Stimulated activated CD8-positive, alpha-beta memory T cell treated with anti-CD3 and anti-CD28 coated beads, Interleukin-15, amount 100 ng/mL, for 4 hours (primary cell): ENCODE measurements around the gene HOXA13.

Experiments
- DNase-seq, 2 donors: peaks; one replicate each; pipeline ENCODE4 v3.0.0-alpha.2; 2020; ENCODE audit warnings: low read depth in 2 of 2

The HOXA13 gene

DNA sequence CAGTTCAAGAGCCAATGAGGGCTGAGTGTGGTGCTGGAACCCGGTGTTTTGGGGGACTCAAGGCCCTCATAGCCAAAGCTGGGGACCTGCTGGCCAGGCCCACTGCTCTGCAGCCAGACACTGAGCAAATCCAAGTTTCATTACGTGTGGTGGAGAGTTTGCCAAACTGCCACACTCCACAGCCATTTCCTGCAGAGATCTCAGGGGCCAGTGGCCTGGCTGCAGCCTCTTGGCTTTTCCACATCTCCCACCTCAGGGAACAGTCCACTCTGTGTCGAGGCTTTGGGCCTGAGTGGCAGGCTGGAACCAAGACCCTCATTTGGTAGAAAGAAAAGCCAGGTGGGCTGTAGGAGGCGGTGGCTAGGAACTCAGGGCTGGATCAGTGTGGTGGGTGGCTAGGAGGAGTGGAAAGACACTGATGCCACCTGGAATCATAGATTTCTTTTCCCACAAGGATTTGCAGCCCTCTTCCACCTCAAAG is 18.1 kb downstream of the HOXA13 start:
- no peak for DNase-seq

DNA sequence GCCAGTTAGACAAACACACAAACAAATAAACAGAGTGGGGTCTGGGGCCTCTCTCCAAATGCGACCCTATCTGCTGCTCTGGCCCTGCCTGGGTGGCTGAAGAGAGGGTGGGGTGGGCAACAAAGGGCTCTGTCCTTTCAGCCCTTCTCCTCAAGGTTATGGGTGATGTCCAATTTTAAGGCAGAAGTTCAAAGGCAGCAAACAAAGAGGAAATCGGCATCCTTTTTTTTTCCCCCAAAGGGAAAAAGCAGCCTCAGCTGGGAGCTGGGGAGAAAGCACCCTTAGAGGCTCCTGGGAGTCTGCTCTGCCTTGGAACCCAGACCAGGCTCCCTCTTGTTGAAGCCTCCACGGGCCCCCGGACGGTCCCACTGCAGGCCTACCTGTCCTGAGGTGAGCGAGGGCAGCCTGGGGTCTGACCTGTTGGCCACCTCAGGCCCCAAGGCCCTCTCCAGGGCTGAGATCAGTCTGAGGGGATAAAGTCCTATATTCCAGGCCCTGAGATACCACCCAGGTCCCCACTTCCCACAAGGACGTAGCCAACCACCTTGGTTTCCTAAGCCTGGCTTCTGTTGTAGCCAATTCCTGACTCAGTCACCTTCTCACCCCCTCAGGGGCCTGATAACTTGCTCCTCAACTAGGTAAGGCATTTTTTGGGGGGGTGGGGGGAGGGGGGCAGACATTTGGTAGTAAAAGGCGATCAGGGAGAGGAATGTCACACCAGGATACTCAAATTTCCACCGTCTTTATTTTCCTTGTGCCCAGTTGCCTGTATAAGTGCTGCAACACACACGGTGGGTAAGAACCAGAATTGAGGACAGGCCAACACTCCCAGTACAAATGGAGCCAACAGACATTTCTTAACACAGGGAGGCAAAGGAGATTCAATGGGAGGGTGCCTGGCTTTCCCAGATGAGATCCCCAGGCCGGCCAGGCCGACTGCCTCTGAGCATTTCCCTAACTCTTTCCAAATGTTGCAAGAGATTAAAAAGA is 19.2 kb downstream of the HOXA13 start:
- no peak for DNase-seq

DNA sequence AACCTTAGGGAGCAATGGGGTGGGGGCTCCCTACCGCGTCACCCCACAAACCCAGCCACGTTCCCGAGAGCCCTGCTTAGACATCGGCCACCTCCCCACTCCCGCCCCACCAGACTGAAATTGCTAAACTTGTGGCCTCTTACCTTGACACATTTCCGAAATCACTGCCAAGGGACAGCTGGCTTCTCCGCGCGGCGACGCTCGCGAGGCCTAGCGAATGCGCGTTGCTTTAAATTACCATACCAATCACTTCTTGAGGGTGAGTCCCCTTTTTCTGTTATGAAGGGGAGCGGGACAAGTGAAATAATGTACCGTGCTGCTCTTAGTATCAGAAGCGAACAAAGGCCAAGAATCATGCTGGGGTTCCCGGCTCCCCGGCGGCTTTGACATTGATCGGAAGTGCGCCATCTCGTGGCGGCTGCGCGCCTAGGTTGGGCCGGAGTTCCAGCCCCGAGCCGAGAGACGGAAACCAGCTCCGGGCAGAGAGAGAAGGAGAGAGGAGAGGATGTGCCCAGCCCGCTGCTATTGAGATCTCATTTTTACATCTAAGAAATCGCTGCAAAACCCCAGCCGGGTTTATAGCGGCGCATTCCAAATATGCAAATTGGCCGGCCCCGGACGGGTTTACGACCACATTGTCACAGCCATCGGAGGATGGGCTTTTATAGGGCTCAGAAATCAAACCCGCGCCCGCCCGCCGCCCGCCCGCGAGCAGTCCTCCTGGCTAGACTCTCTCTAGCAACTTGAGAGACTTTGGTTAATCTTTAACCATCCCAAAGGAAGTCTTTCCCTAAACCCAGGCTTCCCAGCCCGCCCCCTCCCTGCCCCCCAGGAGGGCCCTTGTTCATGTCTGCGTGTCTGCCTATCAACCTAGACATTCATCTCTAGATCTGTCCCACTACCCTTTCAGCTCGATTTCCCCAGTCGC is 20.1 kb downstream of the HOXA13 start:
- DNase-seq = no peak

DNA sequence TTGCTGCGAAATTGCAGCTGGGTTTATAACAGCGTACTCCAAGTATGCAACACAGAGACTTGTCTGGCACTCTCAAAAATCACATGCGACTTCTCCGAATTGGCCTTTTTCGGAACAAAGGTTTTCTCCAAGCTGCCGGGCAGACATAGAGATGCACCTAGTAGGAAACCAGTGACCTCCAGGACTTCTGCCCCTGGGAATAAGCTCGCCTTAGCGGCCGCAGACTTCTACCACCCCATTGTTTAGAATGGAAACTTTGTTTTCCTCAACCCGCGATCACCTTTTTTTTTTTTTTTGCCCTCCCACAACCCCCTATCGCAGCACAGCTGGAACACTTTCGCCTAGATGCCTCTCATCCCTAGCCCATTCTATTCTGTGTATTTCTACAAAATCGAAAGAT is 20.9 kb downstream of the HOXA13 start:
- DNase-seq = no peak

DNA sequence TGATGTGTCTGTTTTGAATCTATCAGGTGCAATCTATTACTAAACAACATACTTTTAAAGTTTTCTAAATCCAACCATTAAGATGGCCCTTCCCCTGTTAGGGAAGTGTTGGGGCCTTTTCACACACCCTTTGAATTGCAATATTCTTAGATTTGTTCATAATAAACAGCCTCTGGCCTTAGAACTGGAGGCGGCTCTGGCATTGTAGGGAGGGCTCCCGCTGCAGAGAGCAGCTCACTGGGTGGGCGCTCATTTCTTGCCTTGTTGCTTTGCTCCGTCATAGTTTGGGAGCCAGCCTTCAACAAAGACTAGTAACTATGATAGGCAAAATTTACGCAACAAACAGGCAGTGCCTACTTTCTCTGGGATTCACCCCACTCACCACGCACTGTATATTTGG is 21.5 kb downstream of the HOXA13 start:
- DNase-seq = no peak

DNA sequence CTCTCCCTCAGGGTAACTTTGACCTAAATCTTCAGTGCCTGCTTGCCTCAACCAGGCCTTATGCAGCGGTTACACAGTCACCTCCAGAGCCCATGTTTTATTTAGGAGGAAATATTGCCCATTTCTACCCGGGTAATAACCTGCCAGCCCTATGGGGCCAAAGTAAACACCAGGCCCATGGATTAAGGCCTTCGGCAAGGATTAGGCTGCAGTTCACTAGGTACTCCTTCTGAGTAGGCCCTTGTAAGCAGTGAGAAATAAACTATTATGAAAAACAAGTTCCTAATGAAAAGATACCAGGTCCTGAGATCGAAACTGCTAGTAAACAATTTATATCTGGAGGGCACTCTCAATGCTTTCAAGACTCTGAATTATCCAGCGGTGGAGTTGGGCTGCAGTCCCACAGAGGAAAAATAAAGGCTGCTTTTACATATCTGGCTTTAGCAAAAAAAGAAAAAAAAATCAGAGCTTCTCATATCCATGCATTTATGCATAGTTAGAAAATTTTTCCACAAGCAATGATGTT is 22.0 kb downstream of the HOXA13 start:
- no peak for DNase-seq

DNA sequence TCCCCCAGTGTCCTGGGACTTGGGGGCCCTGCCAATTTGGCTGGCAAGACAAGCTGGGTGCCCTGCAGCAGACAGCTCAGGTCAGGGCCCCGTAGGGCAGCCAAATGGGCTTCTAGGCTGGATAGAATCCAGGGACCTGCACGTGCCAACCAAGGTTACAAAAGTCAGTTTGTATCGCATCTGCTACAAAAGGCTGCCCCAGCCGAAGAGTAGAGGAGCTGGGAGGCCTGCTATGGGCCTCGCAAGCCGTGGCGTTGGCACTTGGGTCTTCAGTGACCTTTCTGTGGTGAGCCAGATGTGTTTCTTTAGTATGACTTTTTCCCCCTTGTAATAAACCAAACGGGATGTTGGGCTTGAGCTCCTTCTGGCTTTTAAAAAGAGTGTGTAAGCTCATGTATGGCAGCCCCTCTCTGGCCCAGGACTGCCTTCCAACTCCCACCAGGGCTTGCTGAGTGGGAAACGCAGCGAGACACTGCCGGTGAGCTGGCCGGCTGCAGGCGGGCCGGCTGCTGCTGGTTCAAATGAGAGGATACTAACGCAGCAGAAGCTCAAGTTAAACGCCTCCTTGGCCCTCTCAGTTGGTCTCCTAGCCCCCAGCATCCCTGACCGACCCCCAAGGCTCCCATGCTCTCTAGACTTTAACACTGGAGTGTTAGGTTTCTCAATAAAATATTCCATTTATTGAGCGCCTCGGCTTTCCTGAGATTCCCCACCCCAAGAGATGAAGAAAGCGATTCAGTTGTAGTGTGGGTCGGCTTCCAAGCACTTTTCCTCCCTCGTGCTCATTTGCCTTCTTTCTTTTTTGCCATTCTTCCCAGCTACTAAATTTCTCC is 22.7 kb downstream of the HOXA13 start:
- DNase-seq = no peak

DNA sequence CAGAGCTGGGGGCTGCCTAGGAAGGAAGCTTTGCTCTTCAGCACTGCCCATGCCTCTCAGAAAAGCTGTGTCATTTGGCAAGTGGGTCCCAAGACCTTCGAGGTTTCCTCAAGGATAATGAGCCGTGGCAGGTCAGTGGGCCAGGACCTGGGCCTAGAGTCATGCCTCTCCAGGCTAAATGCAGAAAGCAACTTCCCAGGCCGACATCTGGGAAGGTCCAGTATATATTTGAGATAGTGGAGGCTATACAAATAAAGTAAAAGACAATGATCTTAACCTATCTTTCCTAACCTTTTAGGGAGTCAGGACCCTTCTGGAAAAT is 23.4 kb downstream of the HOXA13 start:
- DNase-seq = no peak

DNA sequence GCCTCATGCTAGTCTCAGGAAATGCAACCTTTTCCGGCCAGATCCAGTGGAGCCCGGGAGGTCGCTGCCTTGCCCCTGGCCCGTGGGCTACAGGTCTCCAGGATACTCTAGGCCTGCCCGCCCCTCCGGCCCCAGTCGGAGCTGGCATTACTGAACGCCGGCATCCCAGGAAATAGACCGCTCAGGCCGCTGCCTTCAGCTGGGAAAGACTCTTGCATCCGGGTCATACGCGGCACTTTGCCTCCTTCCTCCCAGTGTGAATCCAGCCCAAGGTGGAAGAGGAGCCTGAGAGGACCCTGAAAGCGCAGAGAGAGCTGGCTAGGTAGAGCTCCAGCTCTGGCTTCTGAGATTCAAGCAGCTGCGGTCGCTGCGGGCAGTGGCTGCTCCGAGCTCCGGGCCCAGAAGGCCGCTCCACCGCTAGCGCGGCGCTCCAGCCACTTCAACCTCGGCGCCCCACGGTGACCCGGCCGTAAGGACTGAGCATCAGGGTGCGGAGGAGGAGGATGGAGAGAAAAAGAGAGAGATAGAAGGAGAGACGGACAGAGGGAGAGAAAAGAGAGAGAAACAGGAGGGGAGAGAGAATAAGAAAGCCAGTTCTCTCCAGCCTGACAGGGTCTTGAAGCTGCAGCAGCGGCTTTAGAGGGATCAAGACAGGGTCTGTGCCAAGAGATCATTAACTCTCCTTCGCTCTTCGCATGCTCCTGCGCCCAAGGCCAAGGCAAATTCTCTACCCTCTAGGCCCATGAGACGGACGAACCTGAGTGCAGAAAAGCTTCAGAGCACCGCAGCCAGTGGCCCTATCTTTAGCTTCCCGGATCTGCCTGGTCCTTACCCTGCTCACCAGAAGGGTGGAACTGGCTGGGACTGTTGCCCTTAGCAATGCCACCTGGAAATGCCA is 24.0 kb downstream of the HOXA13 start:
- DNase-seq = no peak

DNA sequence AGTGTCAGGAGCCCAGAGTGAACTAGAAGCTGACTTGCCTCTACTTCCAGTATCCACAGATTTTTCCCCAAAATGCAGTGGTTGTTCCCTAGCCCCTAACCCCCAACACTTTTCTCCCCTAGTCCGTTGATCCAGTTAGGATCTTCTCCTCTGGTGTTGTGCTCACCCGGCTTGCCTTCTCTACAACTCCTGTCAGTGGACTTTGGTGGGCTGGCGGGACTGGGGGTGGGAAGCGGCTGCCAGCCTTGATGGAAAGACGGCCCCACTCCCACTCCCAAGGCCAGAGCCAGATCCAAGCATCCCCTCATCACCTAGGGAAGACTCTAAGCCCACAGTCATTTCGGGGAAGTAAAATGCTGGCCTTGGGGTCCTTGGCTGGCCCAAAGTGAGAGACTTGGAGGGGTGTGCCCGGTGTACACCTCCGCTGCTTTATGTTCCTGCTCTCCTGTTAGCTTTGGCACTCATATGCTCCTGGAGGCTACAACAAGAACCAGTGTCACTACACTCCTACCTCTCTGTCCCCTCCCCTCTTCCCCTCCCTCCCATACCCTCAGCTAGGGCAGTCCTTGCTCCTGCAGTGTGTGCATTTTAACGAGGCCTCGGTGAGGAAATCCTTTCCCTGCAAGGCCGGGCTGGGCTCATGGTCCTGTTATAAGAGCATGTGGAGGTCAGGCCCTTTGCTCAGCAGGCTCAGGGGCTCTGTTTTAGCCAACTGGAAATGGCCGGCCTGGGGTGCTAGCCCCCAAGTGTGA is 24.8 kb downstream of the HOXA13 start:
- DNase-seq = no peak

DNA sequence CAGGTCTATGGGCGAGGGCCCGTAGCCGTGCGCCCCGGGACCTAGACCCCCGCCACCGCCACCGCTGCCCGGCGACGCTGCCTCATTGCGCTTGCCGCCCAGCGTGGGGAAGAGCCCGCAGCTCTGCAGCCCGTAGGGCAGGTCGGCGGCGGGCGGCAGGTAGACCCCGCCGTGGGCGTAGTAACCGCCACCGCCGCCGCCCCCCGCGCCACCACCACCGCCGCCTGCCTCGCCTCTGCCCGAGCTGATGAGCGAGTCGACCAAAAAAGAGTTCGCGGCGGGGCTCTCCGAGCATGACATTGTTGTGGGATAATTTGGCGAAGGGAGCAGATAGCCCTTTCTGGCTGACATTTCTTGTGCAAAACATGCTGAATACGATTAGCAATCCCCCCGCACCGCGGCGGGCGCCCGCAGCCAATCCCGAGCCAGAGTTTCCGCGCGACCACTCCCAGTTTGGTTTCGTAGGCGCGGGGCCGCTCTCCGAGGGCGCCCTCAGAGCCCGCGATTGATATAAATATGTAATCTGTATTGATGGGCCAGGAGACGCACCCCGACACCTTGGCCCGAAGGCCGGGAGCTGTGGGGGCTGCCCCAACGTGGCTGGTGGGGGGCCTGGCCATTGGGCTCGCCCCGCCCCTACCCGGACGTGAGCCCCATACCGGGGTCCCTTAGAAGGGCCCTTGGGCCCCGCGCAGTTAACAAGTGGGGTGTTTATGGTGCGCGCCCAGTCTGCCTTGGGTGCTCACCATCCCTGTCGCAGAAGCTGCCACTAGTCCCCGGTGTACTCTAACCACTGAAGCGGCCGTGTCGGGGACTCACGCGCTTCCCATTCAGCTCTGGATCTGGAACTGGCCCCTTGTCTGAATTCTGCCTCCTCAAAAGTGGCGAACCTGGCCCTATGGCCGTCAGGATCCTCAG is 25.7 kb downstream of the HOXA13 start, which contains the start of gene HOXA10:
HOXA10 (minus strand) TSS at position 365 of the 918 bp plus-strand sequence; CDS start at position 351, 14 bp downstream.
- no peak for DNase-seq

DNA sequence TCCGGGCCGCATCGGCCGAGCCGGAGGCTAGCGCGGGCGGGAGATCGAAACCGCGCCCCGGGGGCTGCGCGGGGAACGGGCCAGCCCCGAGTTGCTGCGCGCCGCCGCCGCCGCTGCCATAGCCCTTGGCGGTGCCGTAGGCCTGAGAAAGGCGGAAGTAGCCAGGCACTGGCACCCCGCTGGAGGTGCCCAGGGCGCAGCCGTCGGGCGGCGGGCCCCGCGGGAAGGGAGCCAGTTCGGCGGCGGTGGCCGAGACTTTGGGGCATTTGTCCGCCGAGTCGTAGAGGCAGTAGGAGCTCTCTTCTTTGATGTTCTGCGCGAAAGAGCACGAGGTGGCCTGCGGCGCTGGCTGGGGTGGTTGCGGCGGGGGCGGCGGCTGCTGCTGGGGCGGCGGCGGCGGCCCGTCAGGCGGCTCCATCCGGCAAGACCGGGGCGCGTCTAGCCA is 26.4 kb downstream of the HOXA13 start:
- DNase-seq = no peak

DNA sequence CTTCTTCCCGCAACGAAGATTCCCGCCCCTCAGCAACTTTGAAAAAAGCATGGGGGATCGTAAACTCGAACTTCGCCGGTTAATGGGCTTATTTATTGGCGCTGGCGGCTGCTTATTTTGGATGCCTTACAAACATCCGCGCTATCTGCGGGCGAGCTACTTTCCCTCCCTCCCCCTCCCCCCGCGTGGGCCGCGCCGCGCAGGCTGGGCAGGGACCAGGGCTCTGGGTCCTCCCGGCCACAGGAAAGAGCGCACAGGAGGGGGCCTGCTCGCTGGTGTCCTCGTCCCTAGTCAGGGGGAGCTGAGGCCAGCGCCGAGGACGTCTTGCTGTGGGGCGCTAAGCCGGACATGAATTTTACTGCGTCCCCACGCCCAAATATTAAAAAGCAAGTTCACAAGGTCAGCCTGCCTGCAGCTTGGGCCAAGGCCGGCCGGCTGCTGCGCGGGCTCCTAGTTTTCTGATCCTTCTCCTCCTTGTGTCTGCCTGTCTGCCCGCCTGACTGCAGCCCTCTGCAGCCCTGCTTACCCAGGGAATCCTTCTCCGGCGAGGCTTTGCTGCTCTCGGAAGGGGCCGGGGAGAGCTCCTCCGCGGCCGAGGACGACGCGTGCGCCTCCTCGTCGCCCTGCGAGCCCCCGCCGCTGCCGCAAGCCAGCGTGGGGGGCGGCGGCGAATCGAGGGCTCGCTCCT is 26.9 kb downstream of the HOXA13 start:
- DNase-seq = no peak

DNA sequence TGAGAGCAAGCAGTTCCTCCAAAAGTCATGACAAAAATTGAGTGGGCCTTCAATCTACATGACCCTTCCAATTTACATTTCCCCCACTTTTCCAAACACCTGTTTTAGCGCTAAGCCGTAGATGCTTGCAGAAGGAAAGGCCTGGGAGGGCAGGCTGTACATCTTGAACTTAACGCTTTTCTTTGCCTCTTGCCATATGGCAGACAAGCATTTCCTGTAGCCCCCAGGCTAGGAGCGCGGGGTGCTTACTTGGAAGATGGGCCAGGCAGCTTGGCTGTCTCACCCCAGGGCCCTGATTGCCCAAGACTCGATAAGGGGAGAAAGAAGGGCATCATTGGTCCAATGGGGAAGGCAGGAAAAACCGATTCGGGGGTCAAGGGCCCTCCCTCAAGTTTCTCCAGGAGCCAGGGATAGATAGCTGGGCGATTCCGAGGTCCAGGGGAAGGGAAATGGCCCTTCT is 27.5 kb downstream of the HOXA13 start:
- no peak for DNase-seq

DNA sequence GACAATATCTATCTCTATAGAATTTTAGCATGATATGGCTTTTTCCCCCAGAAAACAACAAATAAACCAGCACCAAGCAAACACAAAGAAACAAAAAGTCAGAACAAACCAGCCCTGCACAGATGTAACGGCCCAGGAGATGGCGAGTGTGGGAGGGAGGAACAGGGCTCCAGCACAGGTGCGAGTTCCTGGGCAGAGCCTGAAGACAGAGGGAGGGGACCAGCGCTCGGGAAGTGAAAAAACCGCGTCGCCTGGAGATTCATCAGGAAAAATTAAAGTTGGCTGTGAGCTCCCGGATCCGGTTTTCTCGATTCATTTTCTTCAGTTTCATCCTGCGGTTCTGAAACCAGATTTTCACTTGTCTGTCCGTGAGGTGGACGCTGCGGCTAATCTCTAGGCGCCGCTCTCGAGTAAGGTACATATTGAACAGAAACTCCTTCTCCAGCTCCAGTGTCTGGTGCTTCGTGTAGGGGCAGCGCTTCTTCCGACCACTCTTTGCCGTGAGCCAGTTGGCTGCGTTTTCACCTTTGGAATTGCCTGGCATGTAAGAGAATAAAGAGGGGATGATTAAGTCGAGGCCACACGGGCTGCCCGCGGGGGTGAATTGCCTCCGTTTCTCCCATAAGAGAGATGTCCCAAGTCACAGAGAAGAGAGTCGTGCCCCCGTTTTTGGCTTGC is 28.1 kb downstream of the HOXA13 start:
- no peak for DNase-seq

DNA sequence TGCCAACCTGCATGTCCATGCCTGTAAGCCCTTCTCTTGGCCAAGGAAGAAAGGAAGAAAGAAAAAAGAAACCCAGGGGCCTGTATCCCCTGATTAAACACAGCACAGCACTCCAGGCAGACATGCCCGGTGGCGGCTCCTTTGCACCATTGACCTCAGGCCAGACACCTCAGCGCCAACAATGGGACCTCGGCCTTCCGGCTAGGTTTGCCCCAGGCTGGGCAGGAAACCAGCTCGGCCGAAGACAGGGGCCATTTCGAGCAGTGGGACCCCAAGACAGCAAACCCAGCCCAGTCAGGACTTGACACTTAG is 28.6 kb downstream of the HOXA13 start:
- DNase-seq = no peak
